Measurements from ENCODE around the gene STOX2.

DNA sequence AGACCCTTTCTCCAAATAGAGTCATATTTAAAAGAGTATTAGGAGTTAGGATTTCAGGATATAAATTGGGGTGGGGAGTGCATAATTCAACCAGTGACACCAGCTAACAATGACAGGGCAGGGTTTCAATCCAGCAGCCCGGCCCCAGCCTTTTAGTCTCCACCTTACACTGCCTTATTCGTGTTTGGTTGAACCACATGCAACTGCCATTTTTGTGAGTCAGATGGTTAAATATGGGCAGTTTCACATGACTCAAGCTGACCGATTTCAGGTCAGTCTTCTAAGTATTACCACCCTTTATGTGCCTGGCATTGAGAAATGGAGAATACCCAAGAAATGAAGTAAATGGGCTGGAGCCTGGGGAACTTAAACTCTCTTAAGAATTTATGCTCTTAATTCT, 102.8 kb downstream of the STOX2 start:
- TF ChIP-seq EZH2 (IDR thresholded peaks at IDR 0.05) (no peak), POLR2AphosphoS5 (IDR thresholded peaks at IDR 0.05; ENCODE audit: borderline replicate concordance, low read depth, low read length) (no peak), FOXP2 (optimal IDR thresholded peaks at IDR 0.05; ENCODE audit: control extremely low read depth, extremely low read length, insufficient read depth) (no peak)

Data from SK-N-MC (cell line).